OCI-LY1 (cell line): ENCODE results near the gene MTHFD1.

ENCODE experiments used
- H2AFZ ChIP-seq: fragments of 200-600 bp; sonication (generic), shearing (Covaris generic); 2 replicates; pipeline ENCODE4 v1.6.0; 2014; ENCODE audit warnings: antibody characterized with exemption, mild to moderate bottlenecking, low read length
- H3F3A ChIP-seq: fragments of 200-600 bp; sonication (generic), shearing (Covaris generic); 2 replicates; pipeline ENCODE4 v1.6.0; 2014; ENCODE audit warnings: mild to moderate bottlenecking, antibody characterized with exemption, low read length, moderate library complexity; ENCODE audit not compliant: insufficient read depth
- H3K27ac ChIP-seq: fragments of 200-600 bp; sonication (generic); 2 replicates; pipeline ENCODE4 v1.5.1; 2014; ENCODE audit warnings: low read length, mixed run types, mild to moderate bottlenecking, low read depth; ENCODE audit not compliant: poor library complexity, severe bottlenecking
- H3K27me3 ChIP-seq: fragments of 200-600 bp; sonication (generic); 2 replicates; pipeline ENCODE4 v1.6.0; 2014; ENCODE audit warnings: antibody characterized with exemption, mild to moderate bottlenecking, low read length, moderate library complexity; ENCODE audit not compliant: insufficient read depth
- H3K36me3 ChIP-seq: fragments of 200-600 bp; sonication (generic); 2 replicates; pipeline ENCODE4 v1.6.1; 2014; ENCODE audit warnings: mild to moderate bottlenecking, antibody characterized with exemption, low read length, moderate library complexity, mixed read lengths; ENCODE audit not compliant: insufficient read depth
- H3K4me1 ChIP-seq: fragments of 200-600 bp; sonication (generic); 2 replicates; pipeline ENCODE4 v1.5.1; 2014; ENCODE audit warnings: mild to moderate bottlenecking, low read length, moderate library complexity; ENCODE audit not compliant: insufficient read depth, severe bottlenecking
- H3K4me2 ChIP-seq: fragments of 200-600 bp; sonication (generic), shearing (Covaris generic); 2 replicates; pipeline ENCODE4 v1.6.1; 2014; ENCODE audit warnings: low read length
- H3K4me3 ChIP-seq: fragments of 200-600 bp; sonication (generic); 2 replicates; pipeline ENCODE4 v1.5.1; 2014; ENCODE audit warnings: low read length, low read depth, mild to moderate bottlenecking, mixed read lengths; ENCODE audit not compliant: poor library complexity, severe bottlenecking
- H3K79me2 ChIP-seq: fragments of 200-600 bp; shearing (Covaris generic); 2 replicates; pipeline ENCODE4 v1.6.1; 2016; ENCODE audit warnings: mixed run types, low read length, mixed read lengths; ENCODE audit not compliant: insufficient read depth
- H3K9ac ChIP-seq: fragments of 200-600 bp; sonication (generic), shearing (Covaris generic); 2 replicates; pipeline ENCODE4 v1.6.1; 2014; ENCODE audit warnings: mild to moderate bottlenecking, low read length, mixed read lengths
- H3K9me2 ChIP-seq: fragments of 200-600 bp; sonication (generic), shearing (Covaris generic); 2 replicates; pipeline ENCODE4 v1.6.1; 2014; ENCODE audit warnings: low read depth, mild to moderate bottlenecking, low read length, mixed read lengths
- H3K9me3 ChIP-seq: fragments of 200-600 bp; shearing (Covaris generic); 2 replicates; pipeline ENCODE4 v1.6.1; 2014; ENCODE audit warnings: low read length, mixed read lengths
- H4K20me1 ChIP-seq: fragments of 200-600 bp; sonication (generic), shearing (Covaris generic); 2 replicates; pipeline ENCODE4 v1.6.0; 2016; ENCODE audit warnings: mild to moderate bottlenecking, low read length; ENCODE audit not compliant: insufficient read depth
- EZH2 ChIP-seq: fragments of 200-600 bp; sonication (generic), shearing (Covaris generic); IDR thresholded peaks from 2 replicates; pipeline ENCODE4 v1.8.0; 2017; ENCODE audit warnings: borderline replicate concordance, mixed run types, mild to moderate bottlenecking, antibody characterized with exemption, low read length, moderate library complexity, mixed read lengths
- TF ChIP-seq, protein P1 (sequence below): fragments of 200-600 bp; sonication (generic), shearing (Covaris generic); IDR thresholded peaks from 2 replicates; pipeline ENCODE4 v1.5.1; 2017; ENCODE audit warnings: mild to moderate bottlenecking, antibody characterized with exemption, low read length, moderate library complexity, mixed read lengths

The MTHFD1 gene

DNA sequence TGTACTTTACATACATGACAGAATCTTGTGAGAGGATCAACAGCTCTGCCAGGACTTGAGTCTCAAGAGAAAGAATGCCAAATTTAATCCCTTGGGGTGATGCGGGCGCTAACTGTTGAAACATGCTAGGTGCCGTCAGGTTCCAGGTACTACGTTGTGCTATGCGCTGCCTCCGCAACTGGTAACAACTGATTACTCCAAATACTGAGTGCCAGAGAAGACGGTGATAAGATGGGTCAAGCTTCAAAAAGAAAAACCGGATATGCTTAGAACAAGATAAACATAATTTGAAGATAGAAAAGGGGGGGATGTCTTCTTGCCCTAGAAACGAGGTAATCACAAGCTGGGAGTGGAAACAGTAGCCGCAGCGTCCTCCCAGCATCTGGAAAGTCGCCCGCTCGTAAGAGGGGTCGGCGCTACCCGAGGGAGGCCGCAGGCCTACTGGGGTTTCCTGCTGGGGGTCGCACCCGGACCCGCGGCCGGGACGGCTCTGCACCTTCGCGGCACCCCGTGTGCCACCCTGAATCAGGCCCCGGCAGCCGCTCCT is 114.8 kb downstream of the MTHFD1 start:
- Histone ChIP-seq H3K4me3 (peak overlapping the region; percentile 86), H3K27me3 (no peaks in the 10 kb centered on the region), H3K4me1 (peaks cover 54% of the 10 kb centered on the region), H3K36me3 (peaks cover 7% of the 10 kb centered on the region; the same call in 1 of the 2 replicates), H2AFZ (no peak overlapping the region), H4K20me1 (no peaks in the 10 kb centered on the region), H3K9me2 (no peaks in the 10 kb centered on the region), H3K9ac (peak overlapping the region; percentile 95), H3K79me2 (peaks cover 65% of the 10 kb centered on the region), H3K4me2 (peak overlapping the region; percentile 75), H3K9me3 (no peaks in the 10 kb centered on the region), H3K27ac (peak overlapping the region; percentile 96), H3F3A (no peaks in the 10 kb centered on the region)
- TF ChIP-seq EZH2: no peak

DNA sequence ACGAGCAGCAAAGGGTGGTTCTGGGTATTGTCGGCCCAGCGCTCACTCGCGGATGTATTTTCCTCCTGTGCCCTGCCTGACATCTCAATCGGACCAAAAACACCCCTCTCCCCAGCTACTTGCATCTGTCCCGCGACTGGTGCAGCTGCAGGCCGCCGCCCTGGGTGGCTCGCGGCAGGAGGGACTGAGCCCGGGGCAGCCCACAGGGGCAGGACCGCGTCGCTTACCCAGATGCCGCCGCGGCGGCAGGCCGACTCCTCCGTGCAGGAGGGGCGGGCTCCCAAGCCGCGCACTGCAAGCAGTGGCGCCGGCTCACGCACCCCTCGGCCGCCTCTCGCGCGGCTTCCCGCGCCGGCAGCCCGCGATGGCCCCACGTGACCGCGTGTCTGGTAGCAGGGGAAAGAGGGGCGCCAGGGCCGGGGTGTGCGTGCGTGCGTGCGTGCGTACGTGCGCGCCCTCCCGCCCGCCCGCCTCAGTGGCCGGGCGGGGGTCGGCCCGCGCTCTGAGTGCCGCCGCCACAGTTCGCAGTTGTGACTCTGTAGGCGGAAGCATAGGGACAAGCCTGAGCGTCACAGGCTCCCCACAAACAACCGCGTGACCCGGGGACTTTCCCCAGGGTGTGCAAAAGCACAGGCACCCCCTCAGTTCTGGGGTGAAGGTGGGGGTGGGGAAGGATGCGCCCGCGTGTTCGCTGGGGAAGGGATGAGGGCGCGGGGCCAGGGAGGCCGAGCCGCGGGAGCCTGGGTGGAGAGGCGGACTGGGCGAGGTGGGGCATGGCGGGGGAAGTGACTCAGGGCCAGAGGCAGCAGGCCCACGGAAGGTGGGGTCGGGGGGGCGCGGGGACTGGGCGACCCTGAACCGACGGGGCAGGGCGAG is 115.5 kb downstream of the MTHFD1 start, which contains the start of gene ZBTB25:
Gene ZBTB25, minus strand, starts transcription at position 405 of the 876 bp plus-strand sequence. CDS start 13,305 bp downstream, outside the sequence.
- H2AFZ ChIP-seq: no peak within 1 kb of the TSS
- no peaks in the 10 kb centered on the region for H3K9me3 ChIP-seq
- peak within 1 kb of the TSS; percentile 96 for H3K27ac ChIP-seq
- no peaks in the 10 kb centered on the region for H4K20me1 ChIP-seq
- peaks cover 6% of the 10 kb centered on the region; the same call in 1 of the 2 replicates for H3K36me3 ChIP-seq
- H3K27me3 ChIP-seq: no peaks in the 10 kb centered on the region
- H3F3A ChIP-seq: no peaks in the 10 kb centered on the region
- no peak for TF ChIP-seq EZH2
- TF ChIP-seq, protein P1, sequence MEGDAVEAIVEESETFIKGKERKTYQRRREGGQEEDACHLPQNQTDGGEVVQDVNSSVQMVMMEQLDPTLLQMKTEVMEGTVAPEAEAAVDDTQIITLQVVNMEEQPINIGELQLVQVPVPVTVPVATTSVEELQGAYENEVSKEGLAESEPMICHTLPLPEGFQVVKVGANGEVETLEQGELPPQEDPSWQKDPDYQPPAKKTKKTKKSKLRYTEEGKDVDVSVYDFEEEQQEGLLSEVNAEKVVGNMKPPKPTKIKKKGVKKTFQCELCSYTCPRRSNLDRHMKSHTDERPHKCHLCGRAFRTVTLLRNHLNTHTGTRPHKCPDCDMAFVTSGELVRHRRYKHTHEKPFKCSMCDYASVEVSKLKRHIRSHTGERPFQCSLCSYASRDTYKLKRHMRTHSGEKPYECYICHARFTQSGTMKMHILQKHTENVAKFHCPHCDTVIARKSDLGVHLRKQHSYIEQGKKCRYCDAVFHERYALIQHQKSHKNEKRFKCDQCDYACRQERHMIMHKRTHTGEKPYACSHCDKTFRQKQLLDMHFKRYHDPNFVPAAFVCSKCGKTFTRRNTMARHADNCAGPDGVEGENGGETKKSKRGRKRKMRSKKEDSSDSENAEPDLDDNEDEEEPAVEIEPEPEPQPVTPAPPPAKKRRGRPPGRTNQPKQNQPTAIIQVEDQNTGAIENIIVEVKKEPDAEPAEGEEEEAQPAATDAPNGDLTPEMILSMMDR: no peak
- H3K4me1 ChIP-seq: peaks cover 59% of the 10 kb centered on the region
- H3K9me2 ChIP-seq: no peaks in the 10 kb centered on the region
- H3K4me3 ChIP-seq: peak within 1 kb of the TSS; percentile 86
- H3K79me2 ChIP-seq: peaks cover 71% of the 10 kb centered on the region
- H3K4me2 ChIP-seq: peak within 1 kb of the TSS; percentile 75
- H3K9ac ChIP-seq: peak within 1 kb of the TSS; percentile 95

DNA sequence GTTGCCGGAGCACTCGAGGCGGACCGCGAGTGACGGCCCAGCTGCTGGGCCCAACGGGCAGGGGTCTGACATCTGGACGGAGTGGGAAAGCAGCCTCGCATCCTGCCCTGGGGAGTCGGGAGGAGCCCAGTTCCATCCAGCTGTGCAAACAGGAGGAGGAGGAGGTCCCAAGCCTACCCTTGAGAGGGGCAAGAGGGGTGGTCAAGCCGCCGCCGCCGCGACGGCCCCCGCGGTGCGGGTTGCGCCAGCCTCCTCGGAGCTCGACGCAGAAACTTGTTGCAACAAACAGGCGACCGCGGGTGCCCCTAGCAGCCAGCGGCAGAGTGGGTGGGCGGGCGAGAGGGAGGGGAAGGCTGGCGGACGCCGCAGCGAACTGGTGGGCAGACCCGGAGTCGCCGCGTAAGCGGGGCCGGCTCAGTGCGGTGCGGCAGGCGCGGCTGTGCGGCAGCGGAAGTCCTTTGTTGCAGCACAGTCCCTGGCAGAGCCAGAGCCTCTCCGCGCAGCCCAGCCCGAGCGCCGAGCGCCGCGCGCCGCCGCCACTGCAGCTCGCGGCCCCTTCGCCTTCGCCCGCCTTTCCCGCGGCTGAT is 116.2 kb downstream of the MTHFD1 start, which contains the start of gene ZBTB1:
Gene ZBTB1, plus strand, starts transcription at position 461 of the 587 bp plus-strand sequence. CDS start 16,735 bp downstream, outside the sequence.
- H3K4me1 ChIP-seq: peaks cover 66% of the 10 kb centered on the region
- no peaks in the 10 kb centered on the region for H3K27me3 ChIP-seq
- peak within 1 kb of the TSS; percentile 86 for H3K4me3 ChIP-seq
- H4K20me1 ChIP-seq: no peaks in the 10 kb centered on the region
- H3K79me2 ChIP-seq: peaks cover 74% of the 10 kb centered on the region
- H3K36me3 ChIP-seq: no peaks in the 10 kb centered on the region
- peak within 1 kb of the TSS; percentile 96 for H3K27ac ChIP-seq
- no peaks in the 10 kb centered on the region for H3F3A ChIP-seq
- H3K9ac ChIP-seq: peak within 1 kb of the TSS; percentile 95
- H3K4me2 ChIP-seq: peak within 1 kb of the TSS; percentile 75
- no peaks in the 10 kb centered on the region for H3K9me3 ChIP-seq
- no peak within 1 kb of the TSS for H2AFZ ChIP-seq
- H3K9me2 ChIP-seq: no peaks in the 10 kb centered on the region
- TF ChIP-seq EZH2: no peak
- TF ChIP-seq, protein P1: no peak
